ENCODE data around the gene OR1N1.

The OR1N1 gene

DNA sequence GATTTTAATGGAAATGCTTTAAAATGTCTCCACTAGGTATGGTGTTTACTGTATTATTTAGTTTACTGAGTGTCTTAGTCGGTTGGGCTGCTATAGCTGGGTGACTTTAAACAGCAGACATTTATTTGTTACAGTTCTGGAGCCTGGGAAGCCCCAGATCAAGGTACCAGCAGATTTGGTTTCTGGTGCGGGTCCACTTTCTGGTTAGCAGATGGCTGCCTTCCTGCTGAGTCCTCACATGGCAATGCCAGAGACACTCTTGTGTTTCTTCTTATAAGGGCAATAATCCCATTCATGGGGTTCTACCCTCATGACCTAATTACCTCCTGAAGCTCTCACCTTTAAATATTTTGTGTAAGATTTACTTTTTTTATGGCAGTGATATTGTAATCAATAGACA is 8.9 kb downstream of the OR1N1 start:
- H3K4me3 ChIP-seq (ENCODE audit: low read length) = no peak overlapping the region
- no peak for TF ChIP-seq ZNF274 (IDR thresholded peaks at IDR 0.05; ENCODE audit: low read depth, low read length)

DNA sequence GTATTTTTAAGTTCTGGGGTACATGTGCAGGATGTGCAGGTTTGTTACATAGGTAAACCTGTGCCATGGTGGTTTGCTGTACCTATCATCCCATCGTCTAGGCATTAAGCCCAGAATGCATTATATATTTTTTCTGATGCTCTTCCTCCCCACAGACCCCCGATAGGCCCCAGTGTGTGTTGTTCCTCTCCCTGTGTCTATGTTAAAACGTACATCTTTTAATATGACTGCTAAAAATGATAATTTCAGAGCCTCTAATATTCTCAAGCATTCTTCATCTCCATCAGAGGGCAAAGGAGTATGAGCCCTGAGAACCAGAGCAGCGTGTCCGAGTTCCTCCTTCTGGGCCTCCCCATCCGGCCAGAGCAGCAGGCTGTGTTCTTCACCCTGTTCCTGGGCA is 16.6 kb downstream of the OR1N1 start, which contains the start of gene OR1J2:
OR1J2 (plus strand) TSS at position 301 of the 400 bp plus-strand sequence; CDS start at position 301, 0 bp downstream.
- H3K4me3 ChIP-seq (ENCODE audit: low read length) = no peak within 1 kb of the TSS
- no peak for TF ChIP-seq ZNF274 (IDR thresholded peaks at IDR 0.05; ENCODE audit: low read depth, low read length)

DNA sequence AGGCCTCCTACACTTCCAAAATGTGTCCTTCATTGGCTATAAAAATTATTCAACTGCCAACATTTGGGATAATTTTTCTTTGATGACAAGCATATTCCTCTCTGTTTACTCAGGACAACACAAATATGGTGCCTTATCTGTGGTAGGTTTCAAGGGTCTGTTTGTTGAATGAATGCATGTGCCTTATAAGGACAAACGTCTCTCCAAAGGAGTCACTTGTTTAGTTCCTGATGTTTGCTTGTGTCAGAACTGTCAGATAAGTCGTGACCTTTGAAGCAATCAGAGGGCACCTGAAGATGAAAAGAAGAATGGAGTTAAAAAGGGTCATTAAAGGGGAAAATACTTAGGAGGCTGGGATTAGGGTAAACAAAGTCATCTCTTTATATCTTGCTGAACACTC is 20.1 kb downstream of the OR1N1 start:
- no peak for TF ChIP-seq ZNF274 (IDR thresholded peaks at IDR 0.05; ENCODE audit: low read depth, low read length)
- H3K4me3 ChIP-seq (ENCODE audit: low read length) = no peak overlapping the region

- no peak overlapping the region for H3K4me3 ChIP-seq (ENCODE audit: low read length)
- TF ChIP-seq ZNF274 (IDR thresholded peaks at IDR 0.05; ENCODE audit: low read depth, low read length) = no peak
Measured at GRCh38 chr9:122498883-122499288, 28.2 kb downstream of the OR1N1 start.

DNA sequence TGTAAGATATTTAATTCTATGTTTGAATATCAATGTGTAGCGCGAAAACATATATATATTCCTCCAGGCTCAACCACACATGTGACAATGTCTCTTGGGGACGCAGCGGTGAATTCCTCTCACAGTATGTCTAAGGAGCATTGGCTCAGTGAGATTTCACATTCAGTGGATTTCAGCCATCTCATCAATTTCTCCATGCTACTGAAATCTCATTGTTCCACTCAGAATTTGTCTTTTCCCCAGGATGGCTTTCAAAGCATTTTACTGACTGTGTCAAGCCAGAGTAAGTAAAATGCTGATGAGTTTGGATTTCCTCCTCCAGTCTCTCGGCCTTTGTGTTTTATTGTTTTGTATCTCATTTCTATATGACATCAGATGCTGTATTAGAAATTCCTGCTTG is 48.0 kb downstream of the OR1N1 start:
- TF ChIP-seq ZNF274 (IDR thresholded peaks at IDR 0.05; ENCODE audit: low read depth, low read length) = no peak

GRCh38 chr9:122477826-122478225 is 49.3 kb downstream of the OR1N1 start, which contains the start of gene OR1J1:
Gene OR1J1 (minus strand): TSS chr9:122477926. CDS start chr9:122477926, 0 bp downstream.
- TF ChIP-seq ZNF274 (IDR thresholded peaks at IDR 0.05; ENCODE audit: low read depth, low read length) = no peak
- H3K4me3 ChIP-seq (ENCODE audit: low read length) = no peak within 1 kb of the TSS

More for the DNA sequence above, 48.0 kb downstream of the OR1N1 start:
- no peak overlapping the region for H3K4me3 ChIP-seq (ENCODE audit: low read length)

DNA sequence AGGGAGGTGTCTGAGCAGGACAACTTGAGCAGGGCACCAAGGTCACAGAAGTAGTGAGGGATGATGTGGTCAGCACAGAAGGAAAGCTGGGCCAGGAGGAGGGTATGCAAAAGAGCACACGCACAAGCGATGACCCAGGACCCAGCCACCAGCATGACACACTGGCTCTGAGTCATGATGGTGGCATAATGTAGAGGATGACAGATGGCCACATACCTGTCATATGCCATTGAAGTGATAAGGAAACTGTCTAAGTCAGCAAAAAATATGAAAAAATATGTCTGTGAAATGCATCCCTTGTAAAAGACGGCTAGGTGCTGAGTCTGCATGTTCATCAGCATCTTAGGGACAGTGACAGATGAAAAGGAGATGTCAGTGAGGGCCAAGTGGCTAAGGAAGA is 49.7 kb downstream of the OR1N1 start:
- TF ChIP-seq ZNF274 (IDR thresholded peaks at IDR 0.05; ENCODE audit: low read depth, low read length) = no peak
- H3K4me3 ChIP-seq (ENCODE audit: low read length) = no peak overlapping the region

Measured in GM08714 (cell line).